RPMI7951 (cell line): ENCODE data around the gene CTCFL. TPM values are rescaled to one million over a fixed set of nuclear protein-coding genes. Genes with fewer than 3 reads are reported as not detected.

Source experiments
- DNase-seq: peaks from one replicate; pipeline ENCODE4 v3.0.0-alpha.2; 2012; ENCODE audit warnings: low read depth
- total RNA-seq: library from RNA; depleted of rRNA; stranded (reverse); fragments of >200 nt; shearing (Covaris generic); gene quantifications from 2 replicates; pipeline ENCODE4 v1.2.3, GENCODE V29; 2014; rRNA removed

CTCFL gene, protein sequence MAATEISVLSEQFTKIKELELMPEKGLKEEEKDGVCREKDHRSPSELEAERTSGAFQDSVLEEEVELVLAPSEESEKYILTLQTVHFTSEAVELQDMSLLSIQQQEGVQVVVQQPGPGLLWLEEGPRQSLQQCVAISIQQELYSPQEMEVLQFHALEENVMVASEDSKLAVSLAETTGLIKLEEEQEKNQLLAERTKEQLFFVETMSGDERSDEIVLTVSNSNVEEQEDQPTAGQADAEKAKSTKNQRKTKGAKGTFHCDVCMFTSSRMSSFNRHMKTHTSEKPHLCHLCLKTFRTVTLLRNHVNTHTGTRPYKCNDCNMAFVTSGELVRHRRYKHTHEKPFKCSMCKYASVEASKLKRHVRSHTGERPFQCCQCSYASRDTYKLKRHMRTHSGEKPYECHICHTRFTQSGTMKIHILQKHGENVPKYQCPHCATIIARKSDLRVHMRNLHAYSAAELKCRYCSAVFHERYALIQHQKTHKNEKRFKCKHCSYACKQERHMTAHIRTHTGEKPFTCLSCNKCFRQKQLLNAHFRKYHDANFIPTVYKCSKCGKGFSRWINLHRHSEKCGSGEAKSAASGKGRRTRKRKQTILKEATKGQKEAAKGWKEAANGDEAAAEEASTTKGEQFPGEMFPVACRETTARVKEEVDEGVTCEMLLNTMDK
- total RNA-seq = not detected in 2 replicates

DNA sequence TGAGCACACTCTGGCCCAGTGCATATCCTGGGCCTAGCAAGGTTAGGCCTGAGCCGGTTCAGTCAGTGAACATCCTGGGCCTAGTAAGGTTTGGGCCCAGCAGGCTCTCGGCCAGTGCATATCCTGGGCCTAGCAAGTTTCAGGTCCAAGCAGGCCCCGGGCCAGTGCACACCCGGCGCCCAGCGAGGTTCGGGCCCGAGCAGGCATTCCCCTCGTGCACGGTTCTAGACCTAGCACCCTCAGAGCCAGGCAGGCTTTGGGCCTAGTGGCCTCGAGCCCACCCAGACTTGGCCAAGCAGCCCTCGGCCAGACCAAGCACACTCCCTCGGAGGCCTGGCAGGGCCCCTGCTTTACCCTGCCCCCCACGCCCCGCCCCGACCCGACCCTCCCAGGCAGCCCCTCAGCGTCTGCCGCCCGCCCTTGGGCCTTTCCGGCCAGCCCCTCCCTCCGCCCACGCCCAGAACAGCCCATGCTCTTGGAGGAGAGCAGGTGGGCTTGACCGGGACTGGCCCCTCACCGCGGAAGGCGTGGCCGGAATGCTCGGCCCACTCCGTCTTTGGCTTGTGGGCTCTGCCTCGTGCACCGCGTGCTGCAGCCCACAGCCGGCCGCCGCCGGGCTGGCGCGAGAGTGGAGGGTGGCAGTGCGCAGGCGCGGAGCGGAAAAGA, at the start of gene CTCFL:
CTCFL (minus strand) TSS at position 630 of the 666 bp plus-strand sequence. CDS start 935 bp downstream, outside the sequence.
- no peak for DNase-seq

DNA sequence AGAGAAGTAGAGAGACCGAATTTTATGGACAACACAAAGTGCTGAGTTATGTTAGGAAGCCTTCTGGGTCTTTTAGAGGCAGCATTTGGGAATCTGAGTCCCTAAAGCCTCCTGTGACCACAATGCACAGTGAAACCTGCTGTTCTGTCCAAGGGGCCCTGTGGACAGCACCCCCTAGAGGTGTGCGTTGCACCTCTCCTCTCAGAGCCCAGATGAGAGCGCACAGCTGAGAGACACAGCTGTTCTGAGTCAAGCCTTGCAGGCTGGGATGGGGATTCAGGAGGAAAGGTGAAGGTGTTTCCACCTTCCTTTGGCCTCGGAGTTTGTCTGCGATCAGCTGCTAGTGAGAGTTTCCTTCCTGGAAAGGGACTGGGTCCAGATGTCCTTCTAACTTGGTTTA, 49.0 kb upstream of the CTCFL start:
- DNase-seq = no peak

DNA sequence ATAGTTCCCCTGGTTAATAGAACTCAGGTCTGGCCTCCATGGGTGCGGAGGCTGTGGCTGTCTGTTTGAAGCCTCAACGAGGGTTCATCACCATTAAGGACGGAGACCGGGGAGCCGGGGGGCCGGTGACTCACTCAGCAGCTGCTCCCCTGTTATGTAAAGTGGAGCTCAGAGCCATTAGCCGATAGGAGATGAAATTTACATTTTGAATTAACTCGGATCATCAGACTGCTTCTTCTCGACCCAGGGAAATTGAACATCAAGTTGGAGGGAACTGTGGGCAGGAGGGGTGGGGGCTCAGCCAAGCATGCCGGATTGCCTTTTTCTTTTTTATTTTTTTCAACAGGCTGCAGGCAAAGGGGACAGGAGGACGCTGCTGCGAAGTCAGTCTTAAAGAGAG, 48.3 kb upstream of the CTCFL start:
- DNase-seq = no peak

DNA sequence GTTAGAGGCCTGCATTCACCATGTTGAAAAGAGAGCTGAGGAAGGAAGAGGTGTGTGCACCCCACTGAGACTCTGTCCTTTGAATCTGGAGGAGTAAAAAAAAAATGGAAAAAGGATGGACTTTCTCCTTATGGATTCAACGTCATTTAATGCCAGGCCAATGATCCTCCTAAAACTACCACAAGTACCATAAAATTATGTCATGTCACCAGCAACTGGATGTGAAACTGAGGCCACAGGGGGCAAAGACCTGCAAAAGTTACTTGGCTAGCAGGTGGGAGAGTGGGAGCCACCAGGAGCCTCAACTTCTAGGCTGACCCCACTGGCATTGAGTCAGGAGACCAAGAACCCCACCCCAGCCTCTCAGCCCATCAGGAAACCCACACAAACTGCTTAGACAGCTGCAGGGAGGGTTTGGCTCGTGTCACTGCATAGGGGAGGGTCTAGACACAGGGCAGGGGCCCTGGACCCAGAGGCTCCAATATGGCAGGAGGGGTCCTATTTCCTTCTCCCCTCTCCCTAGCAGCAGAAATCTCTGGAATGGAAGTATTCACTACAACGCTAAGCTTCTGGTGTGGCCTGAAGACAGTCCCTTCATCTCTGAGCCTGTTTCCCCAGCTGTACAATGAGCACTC, 47.0 kb upstream of the CTCFL start:
- no peak for DNase-seq

DNA sequence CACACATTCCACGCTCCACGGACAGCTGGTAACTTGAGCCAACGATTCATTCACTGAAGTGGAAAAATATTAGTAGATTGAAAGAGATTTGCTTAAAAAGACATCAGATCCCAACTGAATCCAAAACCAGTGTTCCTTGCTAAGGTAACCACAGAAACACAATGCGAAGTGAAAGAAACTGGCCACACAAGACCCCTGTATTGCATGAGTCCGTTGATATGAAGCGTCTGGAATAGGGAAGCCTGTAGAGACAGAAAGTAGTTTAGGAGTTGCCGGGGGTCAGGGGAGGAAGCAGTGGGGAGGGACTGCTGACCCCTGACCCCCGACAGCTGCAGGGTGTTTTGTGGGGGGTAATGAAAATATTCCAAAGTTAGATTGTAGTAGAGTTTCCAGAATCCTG, 46.0 kb upstream of the CTCFL start:
- DNase-seq = no peak

DNA sequence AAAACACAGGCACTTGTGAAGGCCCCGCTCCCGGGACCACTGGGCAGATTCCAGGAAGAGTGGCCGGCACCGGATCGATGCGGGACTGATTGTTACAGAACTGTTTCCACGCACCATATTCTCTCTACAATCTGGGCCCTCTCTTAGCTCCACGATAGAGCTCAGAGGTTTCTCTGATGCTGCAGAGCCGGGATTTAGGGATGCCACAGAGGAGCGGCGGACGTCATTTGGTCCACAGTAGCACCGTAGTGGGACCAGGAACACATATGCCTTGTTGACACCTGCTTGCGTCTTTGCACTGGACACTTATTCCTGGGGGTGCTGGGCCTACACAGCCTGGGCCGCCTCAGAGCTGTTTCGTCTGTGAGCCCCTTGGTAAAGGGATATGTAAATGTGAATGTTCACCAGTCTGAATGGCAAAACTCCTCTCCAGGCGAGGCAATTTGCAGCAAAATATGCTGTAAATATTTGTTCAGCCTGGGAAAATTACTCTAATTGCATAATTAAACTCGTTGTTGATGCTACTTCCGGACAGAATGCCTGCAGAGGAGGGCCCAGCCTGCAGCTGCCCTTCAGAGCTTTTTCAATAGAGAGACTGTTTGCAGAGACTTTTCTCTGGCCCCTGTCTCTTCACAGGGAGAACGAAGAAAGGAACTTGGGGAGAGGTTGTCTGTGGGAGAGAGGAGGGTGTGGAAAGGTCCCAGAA, 45.4 kb upstream of the CTCFL start:
- no peak for DNase-seq

DNA sequence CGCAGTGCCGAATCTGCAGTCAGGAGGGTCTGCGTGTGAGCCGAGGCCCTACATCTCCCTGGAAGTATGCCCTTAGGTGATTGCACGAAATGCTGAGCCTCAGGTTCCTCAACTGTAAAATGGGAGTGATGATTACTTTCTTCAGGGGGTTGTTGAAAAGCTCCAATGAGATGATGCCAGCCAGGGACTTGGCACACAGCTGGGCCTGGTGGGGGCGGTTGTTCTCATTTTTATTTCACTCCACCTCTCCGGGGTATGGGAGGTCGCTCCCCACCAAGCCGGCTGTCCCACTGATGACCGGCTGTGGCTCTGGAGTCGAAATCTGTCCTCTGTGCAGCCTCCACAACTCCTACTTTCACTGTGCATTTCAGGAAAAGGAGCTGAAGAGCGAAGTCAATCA, 44.0 kb upstream of the CTCFL start:
- no peak for DNase-seq

DNA sequence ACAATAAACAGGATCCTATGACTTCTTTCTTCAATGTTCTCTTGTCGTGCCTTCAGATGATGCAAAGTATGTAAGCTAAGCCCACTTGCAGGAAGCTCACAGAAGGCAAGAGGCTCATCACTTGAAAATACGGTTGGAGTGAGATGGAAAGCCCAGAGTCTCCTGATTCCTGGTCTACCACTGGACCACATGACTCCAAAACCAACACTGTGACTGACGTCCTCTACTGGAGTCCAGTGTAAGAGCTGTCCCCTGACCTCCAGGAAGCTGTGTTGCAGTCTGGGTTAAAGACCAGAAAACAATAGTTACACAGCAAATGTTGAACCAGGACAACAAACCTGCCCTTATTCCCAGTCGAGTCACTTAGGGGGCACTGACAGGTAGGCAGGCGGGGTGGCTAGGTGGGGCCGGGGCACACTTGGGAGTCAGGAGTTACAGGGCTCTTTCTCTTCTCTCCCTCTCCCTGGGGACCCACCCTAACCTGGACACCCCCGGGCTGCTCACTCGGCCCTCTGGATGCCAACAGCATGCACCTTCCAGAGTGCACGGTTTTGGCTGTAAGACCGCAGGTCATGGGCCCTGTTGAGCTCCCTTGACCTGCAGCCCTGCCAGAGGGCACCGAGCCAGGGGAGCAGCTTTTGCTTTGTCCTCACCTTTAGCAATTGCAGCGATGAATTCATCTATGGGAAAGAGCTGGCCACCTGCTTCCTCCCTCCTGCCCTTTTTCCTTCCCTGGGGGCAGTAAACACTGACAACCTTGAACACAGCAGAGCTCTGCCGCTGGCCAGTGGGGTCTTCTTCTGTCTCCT, 43.4 kb upstream of the CTCFL start:
- no peak for DNase-seq

DNA sequence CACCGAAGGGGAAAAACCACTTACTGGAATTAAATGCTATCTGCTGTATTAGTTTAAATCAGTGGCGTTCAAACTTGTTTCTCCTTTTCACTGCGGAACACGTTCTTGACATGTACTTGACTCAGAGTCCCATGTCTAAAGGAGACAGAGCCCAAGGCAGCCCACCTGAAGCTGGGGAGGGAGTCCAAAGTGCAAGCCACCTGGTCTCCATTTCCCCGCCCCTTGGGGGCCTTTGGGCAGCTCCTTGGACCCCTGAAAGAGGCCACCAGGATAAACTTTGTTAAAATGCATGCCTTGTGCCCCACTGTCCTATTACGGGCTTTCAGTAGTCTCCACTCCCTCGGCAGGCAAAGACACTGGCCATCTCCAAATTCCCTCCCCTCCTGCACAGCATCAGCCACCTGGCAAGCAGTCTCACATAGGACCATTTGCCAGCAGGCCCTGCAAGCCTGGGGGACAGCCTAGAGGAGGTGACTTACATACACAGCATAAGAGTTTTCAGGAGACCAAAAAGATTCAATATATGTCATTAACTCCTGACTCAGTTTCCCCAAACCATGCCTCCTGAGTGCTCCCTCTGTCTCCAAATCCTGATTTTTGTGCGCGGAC, 42.6 kb upstream of the CTCFL start:
- DNase-seq = no peak

DNA sequence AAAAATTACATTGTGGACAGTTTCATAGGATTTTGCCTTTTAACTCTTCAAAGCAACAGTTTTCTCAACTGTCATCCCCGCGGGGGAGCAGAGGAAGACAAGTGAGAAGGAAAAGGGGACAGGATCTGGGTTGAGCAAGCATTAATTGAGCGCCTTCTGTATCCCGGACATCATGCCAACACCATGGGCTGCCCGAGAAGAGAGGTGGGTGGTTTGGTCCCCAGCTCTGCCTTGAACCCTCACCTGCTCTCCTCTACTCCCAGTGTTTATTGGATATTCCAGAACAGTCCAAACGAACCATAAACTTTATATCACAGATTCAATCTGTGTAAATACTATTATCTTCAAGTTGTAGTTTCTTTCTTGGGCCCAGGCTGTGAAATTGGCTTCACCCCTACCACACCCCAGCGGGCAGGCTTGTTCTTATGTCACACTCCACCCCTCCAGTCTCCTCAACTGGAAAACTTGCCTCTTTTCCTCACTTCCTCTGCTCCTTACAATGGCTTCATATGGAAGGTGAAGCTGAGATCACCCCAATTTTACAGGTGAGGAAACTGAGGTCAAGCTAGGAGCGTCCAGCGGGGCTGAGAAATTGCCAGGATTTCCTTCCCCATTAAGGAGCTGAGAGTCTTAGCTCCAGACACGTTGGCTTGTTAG, 42.0 kb upstream of the CTCFL start:
- no peak for DNase-seq

DNA sequence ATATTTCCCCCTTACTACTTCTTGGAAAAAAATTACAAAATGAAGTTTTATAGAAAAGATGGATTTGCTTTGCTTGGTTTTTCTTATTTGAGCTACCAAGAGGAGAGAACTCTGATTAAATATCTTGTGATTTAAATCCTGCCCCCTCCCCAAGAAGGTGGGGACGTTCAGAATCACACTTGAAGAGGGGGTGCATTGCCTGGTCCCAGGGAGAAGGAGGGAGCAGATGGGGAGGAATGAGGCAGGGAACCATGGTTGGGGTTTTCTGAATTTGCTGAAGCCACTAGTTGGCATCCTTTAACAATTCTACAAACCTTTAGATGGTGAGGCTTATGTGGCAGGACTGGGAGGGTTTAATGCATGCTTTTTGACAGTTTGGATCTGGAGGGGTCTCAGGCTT, 41.5 kb upstream of the CTCFL start:
- no peak for DNase-seq

DNA sequence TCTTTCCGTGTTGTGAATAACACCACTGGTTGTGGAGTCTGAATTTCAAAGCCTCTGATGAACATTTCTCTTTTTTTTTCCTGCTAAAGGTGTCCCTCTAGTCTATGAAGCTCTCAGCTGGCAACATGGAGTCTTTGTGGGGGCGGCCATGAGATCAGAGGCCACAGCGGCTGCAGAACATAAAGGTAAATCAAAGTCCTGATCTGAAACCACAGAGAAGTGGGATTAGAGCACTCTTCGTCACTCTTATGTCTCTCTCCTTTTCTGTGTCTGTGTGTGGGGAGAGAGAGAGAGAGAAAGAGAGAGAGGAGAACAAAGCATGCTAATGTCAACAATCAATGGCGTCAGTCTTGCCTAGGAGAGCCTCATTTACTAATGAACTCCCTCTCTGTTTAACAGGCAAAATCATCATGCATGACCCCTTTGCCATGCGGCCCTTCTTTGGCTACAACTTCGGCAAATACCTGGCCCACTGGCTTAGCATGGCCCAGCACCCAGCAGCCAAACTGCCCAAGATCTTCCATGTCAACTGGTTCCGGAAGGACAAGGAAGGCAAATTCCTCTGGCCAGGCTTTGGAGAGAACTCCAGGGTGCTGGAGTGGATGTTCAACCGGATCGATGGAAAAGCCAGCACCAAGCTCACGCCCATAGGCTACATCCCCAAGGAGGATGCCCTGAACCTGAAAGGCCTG, 40.2 kb upstream of the CTCFL start:
- DNase-seq = no peak

DNA sequence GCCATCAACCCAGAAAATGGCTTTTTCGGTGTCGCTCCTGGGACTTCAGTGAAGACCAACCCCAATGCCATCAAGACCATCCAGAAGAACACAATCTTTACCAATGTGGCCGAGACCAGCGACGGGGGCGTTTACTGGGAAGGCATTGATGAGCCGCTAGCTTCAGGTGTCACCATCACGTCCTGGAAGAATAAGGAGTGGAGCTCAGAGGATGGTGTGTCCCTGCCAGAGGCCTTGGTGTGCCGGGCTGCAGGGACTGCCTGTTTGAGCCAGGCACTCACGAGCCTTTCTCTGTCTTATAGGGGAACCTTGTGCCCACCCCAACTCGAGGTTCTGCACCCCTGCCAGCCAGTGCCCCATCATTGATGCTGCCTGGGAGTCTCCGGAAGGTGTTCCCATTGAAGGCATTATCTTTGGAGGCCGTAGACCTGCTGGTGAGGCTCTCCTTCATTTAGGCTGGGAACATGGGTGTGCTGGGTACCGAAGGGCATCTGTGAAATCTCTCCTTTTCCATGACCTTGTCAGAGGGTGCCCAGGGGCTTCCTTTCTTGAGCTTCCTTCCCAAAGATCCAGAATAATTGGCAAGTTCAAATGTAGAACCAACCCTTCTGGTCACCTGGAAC, 39.4 kb upstream of the CTCFL start:
- DNase-seq = no peak

DNA sequence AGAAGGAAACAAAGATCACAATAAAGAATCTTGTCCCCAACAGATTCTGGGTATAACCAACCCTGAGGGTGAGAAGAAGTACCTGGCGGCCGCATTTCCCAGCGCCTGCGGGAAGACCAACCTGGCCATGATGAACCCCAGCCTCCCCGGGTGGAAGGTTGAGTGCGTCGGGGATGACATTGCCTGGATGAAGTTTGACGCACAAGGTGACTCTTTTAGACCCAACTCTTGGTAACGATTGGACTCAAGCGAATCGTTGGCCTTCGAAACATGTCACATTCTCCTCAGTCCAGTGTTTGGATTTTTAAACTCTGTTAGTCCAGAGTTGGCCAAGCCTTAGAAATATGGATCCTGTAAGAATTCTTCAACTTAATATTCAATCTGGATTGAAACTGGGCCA, 38.6 kb upstream of the CTCFL start:
- DNase-seq = no peak

DNA sequence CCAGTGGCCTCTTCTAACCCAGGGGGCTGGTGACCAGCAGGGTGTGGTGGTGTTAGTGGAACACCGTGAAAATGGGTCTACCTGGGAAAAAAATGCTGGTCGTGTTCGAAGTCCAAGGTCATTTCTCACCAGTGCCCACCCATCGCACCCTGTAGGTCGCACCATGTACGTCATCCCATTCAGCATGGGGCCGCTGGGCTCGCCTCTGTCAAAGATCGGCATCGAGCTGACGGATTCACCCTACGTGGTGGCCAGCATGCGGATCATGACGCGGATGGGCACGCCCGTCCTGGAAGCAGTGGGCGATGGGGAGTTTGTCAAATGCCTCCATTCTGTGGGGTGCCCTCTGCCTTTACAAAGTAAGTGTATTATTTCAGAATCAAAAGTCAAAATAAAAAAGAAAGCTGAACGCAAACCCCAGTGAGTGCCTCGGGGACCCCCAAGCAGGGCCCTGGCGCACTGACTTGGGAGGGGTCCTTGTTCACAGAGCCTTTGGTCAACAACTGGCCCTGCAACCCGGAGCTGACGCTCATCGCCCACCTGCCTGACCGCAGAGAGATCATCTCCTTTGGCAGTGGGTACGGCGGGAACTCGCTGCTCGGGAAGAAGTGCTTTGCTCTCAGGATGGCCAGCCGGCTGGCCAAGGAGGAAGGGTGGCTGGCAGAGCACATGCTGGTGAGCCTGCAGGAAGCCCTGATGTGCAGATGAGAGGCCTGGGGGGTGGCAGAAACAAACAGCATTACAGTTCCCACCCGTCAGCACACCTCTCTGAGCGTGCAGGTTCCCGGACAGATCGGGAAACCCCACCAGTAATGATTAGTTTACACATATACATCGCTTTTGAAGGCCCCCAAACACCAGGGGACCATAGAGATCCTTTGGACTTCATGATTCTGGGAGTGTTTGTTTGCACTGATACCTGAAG, 37.9 kb upstream of the CTCFL start:
- DNase-seq = no peak

DNA sequence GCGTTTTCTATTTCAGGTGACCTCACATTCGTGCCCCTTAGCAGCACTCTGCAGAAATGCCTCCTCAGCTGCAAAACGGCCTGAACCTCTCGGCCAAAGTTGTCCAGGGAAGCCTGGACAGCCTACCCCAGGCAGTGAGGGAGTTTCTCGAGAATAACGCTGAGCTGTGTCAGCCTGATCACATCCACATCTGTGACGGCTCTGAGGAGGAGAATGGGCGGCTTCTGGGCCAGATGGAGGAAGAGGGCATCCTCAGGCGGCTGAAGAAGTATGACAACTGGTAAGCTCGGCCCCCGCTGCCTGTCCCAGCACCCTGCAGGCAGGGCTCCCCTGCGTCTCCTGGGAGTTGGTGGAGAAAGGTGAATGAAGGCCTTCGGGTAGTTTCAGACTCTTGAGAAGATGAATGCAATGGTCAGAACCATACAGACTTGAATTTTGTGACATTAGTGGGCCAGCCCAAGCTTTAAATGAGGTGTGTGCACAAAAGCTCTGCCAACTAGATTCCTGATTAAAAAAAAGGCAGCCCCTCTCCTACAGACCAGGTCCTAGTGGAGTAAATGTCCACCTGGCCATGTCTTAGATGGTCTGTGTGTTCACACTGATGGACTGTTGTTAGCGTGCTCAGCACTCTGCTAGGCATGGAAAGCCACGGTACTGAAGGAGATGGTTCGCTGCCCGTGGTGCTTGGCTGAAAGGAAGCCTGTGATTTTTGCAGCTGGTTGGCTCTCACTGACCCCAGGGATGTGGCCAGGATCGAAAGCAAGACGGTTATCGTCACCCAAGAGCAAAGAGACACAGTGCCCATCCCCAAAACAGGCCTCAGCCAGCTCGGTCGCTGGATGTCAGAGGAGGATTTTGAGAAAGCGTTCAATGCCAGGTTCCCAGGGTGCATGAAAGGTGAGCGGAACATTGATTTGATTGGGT, 36.7 kb upstream of the CTCFL start:
- no peak for DNase-seq
